GM23248 (cell line): ENCODE data around the gene BRINP2. TPM values are rescaled to one million over a fixed set of nuclear protein-coding genes. Genes with fewer than 3 reads are reported as not detected.
A peak's percentile ranks its signal among the peaks of the same experiment; 100 is the strongest.

Source experiments
- DNase-seq: peaks from one replicate; pipeline ENCODE4 v3.0.0-alpha.2; 2015
- H2AFZ ChIP-seq: fragments of 200-600 bp; sonication (generic); 2 replicates; pipeline ENCODE4 v1.6.1; 2016; ENCODE audit warnings: antibody characterized with exemption
- H3F3A ChIP-seq: fragments of 200-600 bp; sonication (generic); 2 replicates; pipeline ENCODE4 v1.6.1; 2016; ENCODE audit warnings: mild to moderate bottlenecking, antibody characterized with exemption, mixed run types; ENCODE audit not compliant: insufficient read depth
- H3K27ac ChIP-seq: fragments of 200-600 bp; sonication (generic); 2 replicates; pipeline ENCODE4 v1.5.1; 2016; ENCODE audit warnings: mild to moderate bottlenecking
- H3K27me3 ChIP-seq: fragments of 200-600 bp; sonication (generic); replicated peaks from 2 replicates; pipeline ENCODE4 v1.6.1; 2016; ENCODE audit warnings: mild to moderate bottlenecking; ENCODE audit not compliant: insufficient read depth
- H3K36me3 ChIP-seq: fragments of 200-600 bp; sonication (generic); 2 replicates; pipeline ENCODE4 v1.6.1; 2016; ENCODE audit warnings: low read depth, mild to moderate bottlenecking
- H3K4me1 ChIP-seq: fragments of 200-600 bp; sonication (generic); 2 replicates; pipeline ENCODE4 v1.6.1; 2016; ENCODE audit warnings: mild to moderate bottlenecking; ENCODE audit not compliant: insufficient read depth
- H3K4me2 ChIP-seq: fragments of 200-600 bp; sonication (generic); one replicate; pipeline ENCODE4 v1.6.1; 2016; ENCODE audit warnings: mild to moderate bottlenecking; ENCODE audit not compliant: unreplicated experiment
- H3K4me3 ChIP-seq: fragments of 200-600 bp; sonication (generic); 2 replicates; pipeline ENCODE4 v1.5.1; 2016; ENCODE audit warnings: mild to moderate bottlenecking
- H3K79me2 ChIP-seq: fragments of 200-600 bp; sonication (generic); 2 replicates; pipeline ENCODE4 v1.6.1; 2016; ENCODE audit warnings: mild to moderate bottlenecking; ENCODE audit not compliant: insufficient read depth
- H3K9ac ChIP-seq: fragments of 200-600 bp; sonication (generic); 2 replicates; pipeline ENCODE4 v1.6.1; 2016; ENCODE audit warnings: mild to moderate bottlenecking
- H3K9me2 ChIP-seq: fragments of 200-600 bp; sonication (generic); 2 replicates; pipeline ENCODE4 v1.6.1; 2016; ENCODE audit warnings: mixed run types, mild to moderate bottlenecking, moderate library complexity; ENCODE audit not compliant: insufficient read depth
- H3K9me3 ChIP-seq: fragments of 200-600 bp; sonication (generic); one replicate; pipeline ENCODE4 v1.6.1; 2017; ENCODE audit warnings: low read depth
- H4K20me1 ChIP-seq: fragments of 200-600 bp; sonication (generic); 2 replicates; pipeline ENCODE4 v1.6.0; 2016; ENCODE audit not compliant: insufficient read depth
- EZH2 ChIP-seq: fragments of 200-600 bp; sonication (generic); IDR thresholded peaks from 2 replicates; pipeline ENCODE4 v1.6.1; 2018; ENCODE audit warnings: antibody characterized with exemption, mild to moderate bottlenecking; ENCODE audit not compliant: insufficient read depth, poor library complexity, severe bottlenecking
- EZH2phosphoT487 ChIP-seq: fragments of 200-600 bp; sonication (generic); IDR thresholded peaks from 2 replicates; pipeline ENCODE4 v1.6.1; 2018; ENCODE audit warnings: antibody characterized with exemption, moderate library complexity, mild to moderate bottlenecking, low read depth; ENCODE audit not compliant: insufficient read depth
- WGBS, 2 experiments: methylation state at CpG; one replicate each; pipeline ENCODE4 v1.1.6; 2015 to 2017; ENCODE audit warnings: low lambda C conversion rate in 2 of 2, low coverage in 1 of 2; ENCODE audit errors: missing lambda C conversion rate in 2 of 2; 5-methylcytosine and 5-hydroxymethylcytosine counted together
- in situ Hi-C: fragments of 300-500 bp; cut with MboI; formaldehyde crosslinking; loops from 2 replicates; pipeline ENCODE4 v1.15.0; 2020
- polyA plus RNA-seq: library from polyadenylated mRNA; unstranded; fragments of >200 nt; fragmentation: Nextera tagmentation; extraction: Ambion mirVana; gene quantifications from 2 replicates; pipeline ENCODE4 v1.2.1, GENCODE V29; 2016
- total RNA-seq: library from RNA; depleted of rRNA; stranded (reverse); fragments of >200 nt; shearing (Covaris generic); gene quantifications from 2 replicates; pipeline ENCODE4 v1.2.3, GENCODE V29; 2014

BRINP2 gene
- total and polyA plus RNA-seq, 2 experiments from 2014 or later = 0.06 TPM; not detected in 1

GRCh38 chr1:177243773-177244172 lies 73.0 kb downstream of the BRINP2 start:
- H3K27me3 ChIP-seq = peaks cover 4% of the 10 kb centered on the region; the same call in 1 of the 2 replicates
- peaks cover 4% of the 10 kb centered on the region; the same call in 1 of the 2 replicates for H3K4me1 ChIP-seq
- no peak overlapping the region for H3K4me2 ChIP-seq
- no peaks in the 10 kb centered on the region for H3K36me3 ChIP-seq
- H2AFZ ChIP-seq = no peak overlapping the region
- H3K79me2 ChIP-seq = no peaks in the 10 kb centered on the region
- no peak overlapping the region for H3K27ac ChIP-seq
- H3F3A ChIP-seq = no peaks in the 10 kb centered on the region
- TF ChIP-seq EZH2phosphoT487 = no peak
- TF ChIP-seq EZH2 = no peak
- no peaks in the 10 kb centered on the region for H4K20me1 ChIP-seq
- 29 to 33% methylated on average over 1 of the region's 1 CpG for WGBS, 2 experiments
- H3K9me3 ChIP-seq = no peaks in the 10 kb centered on the region
- no peaks in the 10 kb centered on the region for H3K9me2 ChIP-seq
- H3K4me3 ChIP-seq = no peak overlapping the region
- in situ Hi-C loops = no loop called here
- no peak overlapping the region for H3K9ac ChIP-seq
- DNase-seq = no peak

- H3K27ac ChIP-seq = no peak overlapping the region
- no peak overlapping the region for H3K4me2 ChIP-seq
- no peaks in the 10 kb centered on the region for H4K20me1 ChIP-seq
- peaks cover 4% of the 10 kb centered on the region; the same call in 1 of the 2 replicates for H3K27me3 ChIP-seq
- H2AFZ ChIP-seq = no peak overlapping the region
- no peaks in the 10 kb centered on the region for H3K79me2 ChIP-seq
- no peak for TF ChIP-seq EZH2
- no peaks in the 10 kb centered on the region for H3F3A ChIP-seq
- H3K4me1 ChIP-seq = no peaks in the 10 kb centered on the region
- H3K4me3 ChIP-seq = no peak overlapping the region
- no peaks in the 10 kb centered on the region for H3K36me3 ChIP-seq
- WGBS, 2 experiments = 79 to 82% methylated on average over 4 of the region's 4 CpGs
- H3K9ac ChIP-seq = no peak overlapping the region
- no peaks in the 10 kb centered on the region for H3K9me3 ChIP-seq
- DNase-seq = peak; percentile 36
- no peaks in the 10 kb centered on the region for H3K9me2 ChIP-seq
- in situ Hi-C loops = no loop called here
Observed at GRCh38 chr1:177246710-177247580, 76.2 kb downstream of the BRINP2 start.

GRCh38 chr1:177247623-177248176 lies 76.9 kb downstream of the BRINP2 start:
- no peaks in the 10 kb centered on the region for H3K9me2 ChIP-seq
- H3K4me3 ChIP-seq = no peak overlapping the region
- no peaks in the 10 kb centered on the region for H3K79me2 ChIP-seq
- no peak for DNase-seq
- H2AFZ ChIP-seq = no peak overlapping the region
- no peak overlapping the region for H3K9ac ChIP-seq
- in situ Hi-C loops = no loop called here
- H3K27ac ChIP-seq = no peak overlapping the region
- H3K27me3 ChIP-seq = peaks cover 1% of the 10 kb centered on the region; the same call in 1 of the 2 replicates
- no peaks in the 10 kb centered on the region for H4K20me1 ChIP-seq
- WGBS, 2 experiments = 75 to 77% methylated on average over 9 of the region's 9 CpGs
- no peaks in the 10 kb centered on the region for H3K4me1 ChIP-seq
- H3F3A ChIP-seq = no peaks in the 10 kb centered on the region
- H3K9me3 ChIP-seq = no peaks in the 10 kb centered on the region
- no peaks in the 10 kb centered on the region for H3K36me3 ChIP-seq
- no peak for TF ChIP-seq EZH2
- no peak overlapping the region for H3K4me2 ChIP-seq

GRCh38 chr1:177248258-177248657 lies 77.5 kb downstream of the BRINP2 start:
- TF ChIP-seq EZH2phosphoT487 (no peak), EZH2 (no peak)
- no peak for DNase-seq
- H3F3A ChIP-seq = no peaks in the 10 kb centered on the region
- in situ Hi-C loops = no loop called here
- peaks cover 3% of the 10 kb centered on the region; the same call in 1 of the 2 replicates for H3K27me3 ChIP-seq
- no peaks in the 10 kb centered on the region for H4K20me1 ChIP-seq
- H3K27ac ChIP-seq = no peak overlapping the region
- H3K4me2 ChIP-seq = no peak overlapping the region
- H3K4me1 ChIP-seq = no peaks in the 10 kb centered on the region
- no peak overlapping the region for H3K4me3 ChIP-seq
- 67 to 73% methylated on average over 5 of the region's 5 CpGs for WGBS, 2 experiments
- no peaks in the 10 kb centered on the region for H3K9me3 ChIP-seq
- H2AFZ ChIP-seq = no peak overlapping the region
- H3K9ac ChIP-seq = no peak overlapping the region
- no peaks in the 10 kb centered on the region for H3K9me2 ChIP-seq
- no peaks in the 10 kb centered on the region for H3K79me2 ChIP-seq
- no peaks in the 10 kb centered on the region for H3K36me3 ChIP-seq
